NCI-H2227 (cell line): ENCODE measurements around the gene TEX261.
"Not testable (repeated sequence)": the region's sequence is repeated elsewhere in the genome, so short reads cannot be mapped to it uniquely, and the experiment has no call there.

Source experiments
- DNase-seq: peaks from one replicate; lab custom pipeline; 2025; ENCODE audit not compliant: unreplicated experiment; lab: John Stamatoyannopoulos, UW

TEX261 gene

GRCh38 chr2:70994699-70995425 lies at the start of gene TEX261:
TEX261 (minus strand) TSS chr2:70994873; CDS start chr2:70994757, 116 bp downstream.
- peak; percentile 94 for DNase-seq

DNA sequence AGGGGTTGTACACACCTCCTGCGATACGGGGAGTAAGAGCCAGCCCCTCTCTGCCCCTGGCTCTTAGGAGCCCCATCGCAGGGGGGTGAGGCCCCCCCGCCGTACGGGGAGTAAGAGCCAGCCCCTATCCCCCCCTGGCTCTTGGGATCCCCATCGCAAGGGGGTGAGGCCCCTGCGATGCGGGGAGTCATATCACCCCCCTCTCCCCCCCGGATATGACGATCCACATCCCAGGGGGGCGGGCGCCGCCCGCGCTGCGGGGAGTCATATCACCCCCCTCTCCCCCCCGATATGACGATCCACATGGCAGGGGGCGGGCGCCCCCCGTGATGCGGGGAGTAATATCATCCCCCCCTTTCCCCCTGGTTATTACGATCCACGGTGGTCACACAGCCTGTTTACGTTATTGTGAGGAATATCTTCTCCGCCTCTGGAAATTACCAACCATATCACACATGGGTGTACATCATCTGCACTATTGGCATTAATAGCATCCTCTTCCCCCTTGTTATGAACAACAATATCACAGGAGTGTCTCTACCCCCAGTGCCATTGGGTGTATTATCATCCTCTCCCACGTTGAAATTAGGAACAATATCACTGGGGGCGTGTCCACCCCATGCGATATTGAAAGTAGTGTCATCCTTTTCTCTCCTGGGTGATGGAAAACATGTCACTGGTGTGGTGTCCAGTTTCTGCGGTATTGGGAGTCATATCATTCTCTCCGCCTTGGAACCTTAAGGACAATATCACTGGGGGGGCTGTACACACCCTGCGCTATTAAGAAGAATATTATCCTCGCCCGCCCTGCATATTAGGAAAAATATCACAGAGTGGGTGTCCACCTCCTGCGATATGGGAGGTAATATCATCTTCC lies 49.1 kb upstream of the TEX261 start:
- no peak for DNase-seq

DNA sequence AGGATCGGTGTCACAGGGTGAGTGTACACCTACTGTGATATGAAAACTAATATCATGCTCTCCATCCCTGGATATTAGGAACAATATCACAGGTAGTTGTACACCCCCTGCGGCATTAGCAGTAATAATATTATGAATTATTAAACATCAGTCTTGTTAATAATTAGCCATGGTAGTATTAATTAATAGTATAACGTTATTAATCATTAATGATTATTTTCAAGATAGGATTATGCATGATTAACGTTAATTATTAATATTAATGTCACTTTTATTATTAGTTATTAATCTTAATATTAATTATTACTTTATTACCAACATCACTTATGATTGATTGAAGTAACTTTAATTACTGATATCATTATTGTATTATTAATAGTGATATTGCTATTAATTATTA lies 47.6 kb upstream of the TEX261 start:
- DNase-seq: no peak

DNA sequence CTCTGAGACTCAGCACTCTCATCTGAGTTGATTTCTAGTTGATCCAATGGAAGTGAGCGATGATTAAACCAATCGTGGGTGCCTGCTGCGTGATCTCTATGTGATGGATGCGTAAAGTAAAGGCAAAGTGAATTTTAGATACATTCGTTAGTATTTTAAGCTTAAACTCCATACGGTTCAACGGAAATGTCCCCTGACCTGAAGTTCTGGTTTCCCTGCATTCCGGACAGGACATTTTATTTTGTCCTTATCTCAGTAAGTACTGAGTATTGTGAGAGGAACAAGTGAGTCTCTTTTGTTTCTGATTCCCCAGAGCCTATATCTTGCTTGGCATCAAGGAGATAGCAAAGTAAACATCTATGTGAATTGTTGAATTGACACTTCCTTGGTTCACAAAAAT lies 41.6 kb upstream of the TEX261 start:
- not testable (repeated sequence) for DNase-seq

- not testable (repeated sequence) for DNase-seq
Measured at GRCh38 chr2:71023553-71024243, 29.0 kb upstream of the TEX261 start.

DNA sequence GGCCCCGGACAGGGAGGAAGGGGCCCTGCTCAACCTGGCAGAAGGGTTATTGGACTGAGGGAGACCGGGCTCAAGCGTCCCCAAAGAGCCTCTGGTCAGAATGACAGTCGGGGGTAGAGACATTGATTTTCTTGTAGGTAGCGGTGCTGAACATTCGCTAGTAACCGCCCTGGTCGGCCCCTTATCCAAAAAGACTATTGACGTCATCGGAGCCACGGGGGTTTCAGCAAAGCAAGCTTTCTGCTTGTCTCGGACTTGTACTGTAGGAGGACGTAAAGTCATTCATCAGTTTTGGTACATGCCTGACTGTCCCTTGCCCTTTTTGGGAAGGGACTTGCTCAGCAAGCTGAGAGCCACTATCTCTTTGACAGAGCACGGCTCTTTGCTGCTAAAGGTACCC lies 26.7 kb upstream of the TEX261 start:
- not testable (repeated sequence) for DNase-seq

DNA sequence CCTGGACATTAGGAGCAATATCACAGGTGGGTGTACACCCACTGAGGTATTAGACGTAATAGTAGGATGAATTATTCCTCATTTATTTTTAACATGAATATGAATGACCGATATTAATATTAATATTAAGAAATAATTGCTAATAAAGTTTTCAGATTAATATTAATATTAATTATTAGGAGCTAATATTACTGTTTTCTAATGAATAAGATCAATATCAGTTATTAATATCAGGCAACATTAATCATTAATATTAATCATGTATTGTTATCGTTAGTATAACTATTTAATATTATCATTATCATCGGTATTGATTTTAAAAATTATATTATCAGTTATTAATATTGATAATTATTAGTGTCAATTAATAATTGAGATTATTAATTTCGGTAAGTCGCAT lies 25.3 kb upstream of the TEX261 start:
- DNase-seq: not testable (repeated sequence)

DNA sequence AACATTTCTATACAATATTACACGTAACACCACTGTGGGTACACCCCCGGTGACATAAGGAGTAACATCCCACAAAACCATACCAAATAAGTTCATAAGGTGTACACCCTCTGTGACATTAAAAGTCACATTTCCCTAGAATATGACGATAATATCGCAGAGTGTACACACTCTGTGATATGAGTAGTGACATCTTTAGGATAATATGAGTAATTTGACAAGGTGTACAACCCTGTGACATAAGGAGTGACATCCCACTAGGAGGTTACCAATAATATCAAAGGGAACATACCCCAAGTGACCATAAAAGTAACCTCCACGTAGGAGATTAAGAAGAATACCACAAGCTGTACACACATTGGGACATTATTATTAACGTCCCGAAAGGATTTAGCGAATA lies 24.0 kb upstream of the TEX261 start:
- no peak for DNase-seq

DNA sequence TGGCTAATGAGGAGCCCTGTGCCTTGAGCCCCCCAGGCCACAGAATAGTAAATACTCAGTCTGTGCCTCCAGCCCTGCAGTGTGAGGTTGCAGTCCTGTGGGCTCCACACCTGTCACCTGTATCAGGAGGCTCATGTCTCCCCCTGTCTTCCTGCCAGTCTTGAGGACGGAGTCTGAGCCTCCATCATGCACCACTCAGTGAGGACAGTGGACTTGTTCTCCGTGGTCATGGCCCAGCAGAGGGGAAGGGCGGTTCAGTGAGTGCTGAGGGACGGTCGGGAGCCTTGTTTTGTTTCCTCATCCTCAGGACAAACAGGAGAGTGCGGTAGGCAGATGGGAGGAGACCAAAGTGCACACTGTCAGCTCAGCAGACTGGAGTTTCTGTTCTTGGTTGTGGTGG lies 17.1 kb upstream of the TEX261 start:
- DNase-seq: not testable (repeated sequence)

DNA sequence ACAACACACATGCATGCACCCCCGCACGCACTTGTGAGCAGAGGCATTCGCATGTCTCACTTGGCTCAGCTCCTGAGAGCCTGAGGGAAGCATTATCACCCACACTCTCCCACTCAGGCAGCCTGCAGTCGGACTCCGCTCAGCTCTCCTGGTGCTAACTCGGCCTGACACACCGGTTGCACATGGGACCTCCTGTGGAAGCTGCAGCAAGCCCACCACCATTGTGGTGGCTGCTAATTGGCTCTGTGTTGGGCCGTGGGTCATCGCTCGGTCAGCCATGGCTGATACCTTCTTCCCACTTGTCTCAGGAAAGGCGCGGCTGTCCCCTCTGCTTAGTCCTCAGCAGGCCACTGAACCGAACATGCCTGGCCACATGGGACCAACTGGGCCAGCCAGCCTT lies 13.7 kb upstream of the TEX261 start:
- DNase-seq: no peak

GRCh38 chr2:71006955-71007799 lies 12.5 kb upstream of the TEX261 start:
- no peak for DNase-seq

- DNase-seq: peak; percentile 29
Measured at GRCh38 chr2:71006323-71006722, 11.7 kb upstream of the TEX261 start.

- no peak for DNase-seq
Measured at GRCh38 chr2:71005271-71006202, 10.9 kb upstream of the TEX261 start.

DNA sequence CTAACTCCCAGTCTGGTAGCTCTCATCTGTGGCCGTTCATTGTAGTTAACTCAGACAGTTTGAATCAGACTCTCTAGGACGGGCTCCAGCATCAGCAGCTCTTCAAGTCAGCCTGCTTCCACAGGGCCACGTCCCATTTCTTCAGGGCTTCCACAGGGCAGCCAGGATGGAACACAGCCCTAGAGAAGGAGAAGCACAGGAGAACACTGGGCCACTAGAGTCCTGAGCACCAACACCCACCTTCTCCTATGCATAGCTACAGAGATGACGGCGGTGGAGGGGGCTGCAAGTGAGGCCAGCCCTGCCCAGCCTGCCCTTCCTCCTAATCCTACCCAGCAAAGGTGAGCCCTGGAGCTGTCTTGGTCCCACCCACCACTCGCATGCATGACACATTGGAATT lies 10.2 kb upstream of the TEX261 start:
- no peak for DNase-seq

- no peak for DNase-seq
Measured at GRCh38 chr2:71003966-71004755, 9.5 kb upstream of the TEX261 start.

- DNase-seq: no peak
Measured at GRCh38 chr2:71003396-71003795, 8.7 kb upstream of the TEX261 start.

GRCh38 chr2:71001981-71002570 lies 7.4 kb upstream of the TEX261 start:
- DNase-seq: peak; percentile 70

GRCh38 chr2:71001592-71001927 lies 6.9 kb upstream of the TEX261 start:
- DNase-seq: no peak
